Medulla oblongata (tissue), 1 donor: ENCODE results near the gene SMC3.
"Not testable (repeated sequence)": the region's sequence is repeated elsewhere in the genome, so short reads cannot be mapped to it uniquely, and the experiment has no call there.

Source experiments
- DNase-seq: peaks from one replicate; pipeline ENCODE4 v3.0.0-alpha.2; 2015; ENCODE audit errors: extremely low spot score

SMC3 gene

GRCh38 chr10:110623316-110623715 lies 55.8 kb downstream of the SMC3 start:
- not testable (repeated sequence) for DNase-seq

GRCh38 chr10:110625356-110625894 lies 57.9 kb downstream of the SMC3 start:
- DNase-seq = no peak

- no peak for DNase-seq
These were observed 58.7 kb downstream of the SMC3 start for GRCh38 chr10:110625951-110626855.

- DNase-seq = no peak
These were observed 60.7 kb downstream of the SMC3 start for GRCh38 chr10:110628161-110628560.

GRCh38 chr10:110629680-110630191 lies 62.2 kb downstream of the SMC3 start:
- DNase-seq = no peak

GRCh38 chr10:110631934-110632333 lies 64.4 kb downstream of the SMC3 start:
- no peak for DNase-seq

GRCh38 chr10:110632591-110633215 lies 65.2 kb downstream of the SMC3 start:
- DNase-seq = no peak

- DNase-seq = no peak
These were observed 67.2 kb downstream of the SMC3 start for GRCh38 chr10:110634527-110635209.

GRCh38 chr10:110636572-110636931 lies 69.1 kb downstream of the SMC3 start:
- DNase-seq = no peak

GRCh38 chr10:110636932-110637557 lies 69.5 kb downstream of the SMC3 start:
- no peak for DNase-seq

GRCh38 chr10:110637558-110638053 lies 70.1 kb downstream of the SMC3 start:
- no peak for DNase-seq

- DNase-seq = no peak
These were observed 70.8 kb downstream of the SMC3 start for GRCh38 chr10:110638319-110638718.

GRCh38 chr10:110639046-110639445 lies 71.6 kb downstream of the SMC3 start:
- not testable (repeated sequence) for DNase-seq

GRCh38 chr10:110639858-110640257 lies 72.4 kb downstream of the SMC3 start:
- not testable (repeated sequence) for DNase-seq

- DNase-seq = no peak
These were observed 73.8 kb downstream of the SMC3 start for GRCh38 chr10:110641256-110641655.

- no peak for DNase-seq
These were observed 74.9 kb downstream of the SMC3 start for GRCh38 chr10:110642204-110643034.

- no peak for DNase-seq
These were observed 75.6 kb downstream of the SMC3 start for GRCh38 chr10:110643035-110643652.

- no peak for DNase-seq
These were observed 76.4 kb downstream of the SMC3 start, which contains the start of gene RBM20 for GRCh38 chr10:110643653-110644597. Gene RBM20, plus strand, starts transcription at chr10:110644336. Its CDS starts 119 bp downstream, at chr10:110644455.
